Measurements from ENCODE around the gene RIPOR3. TPM values are rescaled to one million over a fixed set of nuclear protein-coding genes. Genes with fewer than 3 reads are reported as not detected.

The RIPOR3 gene
- polyA plus RNA-seq, 1 donor (not counting 4 experiments of a cell fraction or from before 2014, with no cell fraction given) = 0.10 TPM

DNA sequence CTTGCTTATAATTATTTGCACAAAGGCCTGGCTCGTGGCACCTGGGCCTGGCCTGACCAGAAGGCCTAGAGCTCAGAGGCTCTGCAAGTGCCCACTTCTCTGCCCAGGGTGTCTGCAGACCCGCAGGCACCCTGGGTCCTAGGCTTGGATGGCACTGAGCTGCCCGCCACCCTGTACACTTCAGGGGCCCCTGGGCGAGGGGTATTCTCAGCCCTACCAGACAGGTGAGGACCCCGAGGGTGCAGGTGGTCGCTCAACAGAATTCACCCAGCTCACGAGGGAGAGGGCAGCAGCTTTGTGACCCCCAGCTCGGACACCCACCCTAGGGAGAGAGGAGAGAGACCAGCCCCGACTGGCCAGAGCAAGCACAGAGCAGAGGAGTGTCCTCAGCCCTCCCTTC lies 83.9 kb downstream of the RIPOR3 start:
- no peaks in the 10 kb centered on the region for H3K9me3 ChIP-seq (ENCODE audit: control insufficient read depth, low read depth, low read length)
- TF ChIP-seq EZH2 (IDR thresholded peaks at IDR 0.05; ENCODE audit: low read length) = no peak
- TF ChIP-seq, protein P1, sequence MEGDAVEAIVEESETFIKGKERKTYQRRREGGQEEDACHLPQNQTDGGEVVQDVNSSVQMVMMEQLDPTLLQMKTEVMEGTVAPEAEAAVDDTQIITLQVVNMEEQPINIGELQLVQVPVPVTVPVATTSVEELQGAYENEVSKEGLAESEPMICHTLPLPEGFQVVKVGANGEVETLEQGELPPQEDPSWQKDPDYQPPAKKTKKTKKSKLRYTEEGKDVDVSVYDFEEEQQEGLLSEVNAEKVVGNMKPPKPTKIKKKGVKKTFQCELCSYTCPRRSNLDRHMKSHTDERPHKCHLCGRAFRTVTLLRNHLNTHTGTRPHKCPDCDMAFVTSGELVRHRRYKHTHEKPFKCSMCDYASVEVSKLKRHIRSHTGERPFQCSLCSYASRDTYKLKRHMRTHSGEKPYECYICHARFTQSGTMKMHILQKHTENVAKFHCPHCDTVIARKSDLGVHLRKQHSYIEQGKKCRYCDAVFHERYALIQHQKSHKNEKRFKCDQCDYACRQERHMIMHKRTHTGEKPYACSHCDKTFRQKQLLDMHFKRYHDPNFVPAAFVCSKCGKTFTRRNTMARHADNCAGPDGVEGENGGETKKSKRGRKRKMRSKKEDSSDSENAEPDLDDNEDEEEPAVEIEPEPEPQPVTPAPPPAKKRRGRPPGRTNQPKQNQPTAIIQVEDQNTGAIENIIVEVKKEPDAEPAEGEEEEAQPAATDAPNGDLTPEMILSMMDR (optimal IDR thresholded peaks at IDR 0.05 in 1 of 3, IDR thresholded peaks at IDR 0.05 in 1 of 3, conservative IDR thresholded peaks at IDR 0.05 in 1 of 3; ENCODE audit: extremely low read depth in 1 of 3, insufficient read depth in 2 of 3, low read length in 3 of 3) = no peak
- no peaks in the 10 kb centered on the region for H3K9me1 ChIP-seq (ENCODE audit: control insufficient read depth, extremely low read depth, insufficient read depth, low read length)
- H3K79me2 ChIP-seq (ENCODE audit: control insufficient read depth, insufficient read depth, low read length) = no peaks in the 10 kb centered on the region
- no peak overlapping the region for H3K9ac ChIP-seq (ENCODE audit: control insufficient read depth, extremely low read depth, insufficient read depth, low read length)
- H3K4me2 ChIP-seq (ENCODE audit: control insufficient read depth, extremely low read depth, insufficient read depth, low read depth, low read length) = no peak overlapping the region
- H4K20me1 ChIP-seq (ENCODE audit: control insufficient read depth, extremely low read depth, insufficient read depth, low read length) = no peaks in the 10 kb centered on the region
- DNase-seq (ENCODE audit: low read depth, low spot score) (no peak), FAIRE-seq (no peak)
- dilution Hi-C loops (cut with MboI; ENCODE audit: extremely low pct_ligation_motif_present, low sequenced_read_pairs) = no loop called here
- H3K27ac ChIP-seq (ENCODE audit: control insufficient read depth, insufficient read depth, low read length) = no peak overlapping the region
- no peak overlapping the region for H2AFZ ChIP-seq (ENCODE audit: control insufficient read depth, low read length)
- no peaks in the 10 kb centered on the region for H3K36me3 ChIP-seq (ENCODE audit: control insufficient read depth in 2 of 2, extremely low read depth in 1 of 2, insufficient read depth in 2 of 2, low read length in 2 of 2)
- H3K4me1 ChIP-seq (ENCODE audit: control insufficient read depth, extremely low read depth, insufficient read depth, low read length) = no peaks in the 10 kb centered on the region
- no peak overlapping the region for H3K4me3 ChIP-seq (ENCODE audit: control insufficient read depth in 2 of 3, extremely low read depth in 1 of 3, insufficient read depth in 2 of 3, low read depth in 1 of 3, low read length in 3 of 3)
- H3K27me3 ChIP-seq (ENCODE audit: control insufficient read depth, extremely low read depth, insufficient read depth, low read length) = no peaks in the 10 kb centered on the region

DNA sequence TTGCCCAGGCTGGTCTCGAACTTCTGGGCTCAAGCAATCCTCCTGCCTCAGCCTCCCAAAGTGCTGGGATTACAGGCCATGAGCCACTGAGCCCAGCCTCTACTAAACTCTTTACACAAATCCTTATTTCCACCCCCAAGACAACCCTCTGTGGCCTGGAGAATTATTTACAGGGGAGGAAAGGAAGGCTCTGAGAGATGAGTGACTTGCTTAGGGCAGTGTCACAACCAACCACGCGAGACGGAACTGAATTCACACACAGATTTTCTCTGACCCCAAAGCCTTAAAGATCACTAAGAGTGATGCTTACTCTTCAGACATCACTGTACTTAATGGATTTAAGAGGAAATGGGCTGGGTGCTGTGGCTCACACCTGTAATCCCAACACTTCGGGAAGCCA lies 86.2 kb downstream of the RIPOR3 start:
- Histone ChIP-seq H3K27me3 (ENCODE audit: control insufficient read depth, extremely low read depth, insufficient read depth, low read length) (no peaks in the 10 kb centered on the region), H3K27ac (ENCODE audit: control insufficient read depth, insufficient read depth, low read length) (no peak overlapping the region), H3K4me2 (ENCODE audit: control insufficient read depth, extremely low read depth, insufficient read depth, low read depth, low read length) (no peak overlapping the region), H3K36me3 (ENCODE audit: control insufficient read depth in 2 of 2, extremely low read depth in 1 of 2, insufficient read depth in 2 of 2, low read length in 2 of 2) (no peaks in the 10 kb centered on the region), H4K20me1 (ENCODE audit: control insufficient read depth, extremely low read depth, insufficient read depth, low read length) (no peaks in the 10 kb centered on the region), H3K9me3 (ENCODE audit: control insufficient read depth, low read depth, low read length) (no peaks in the 10 kb centered on the region), H2AFZ (ENCODE audit: control insufficient read depth, low read length) (no peak overlapping the region), H3K9ac (ENCODE audit: control insufficient read depth, extremely low read depth, insufficient read depth, low read length) (no peak overlapping the region), H3K4me3 (ENCODE audit: control insufficient read depth in 2 of 3, extremely low read depth in 1 of 3, insufficient read depth in 2 of 3, low read depth in 1 of 3, low read length in 3 of 3) (no peak overlapping the region), H3K4me1 (ENCODE audit: control insufficient read depth, extremely low read depth, insufficient read depth, low read length) (no peaks in the 10 kb centered on the region), H3K9me1 (ENCODE audit: control insufficient read depth, extremely low read depth, insufficient read depth, low read length) (no peaks in the 10 kb centered on the region), H3K79me2 (ENCODE audit: control insufficient read depth, insufficient read depth, low read length) (no peaks in the 10 kb centered on the region)
- dilution Hi-C loops (cut with MboI; ENCODE audit: extremely low pct_ligation_motif_present, low sequenced_read_pairs) = no loop called here
- DNase-seq (ENCODE audit: low read depth, low spot score) (no peak), FAIRE-seq (no peak)
- TF ChIP-seq, protein P1 (optimal IDR thresholded peaks at IDR 0.05 in 1 of 3, IDR thresholded peaks at IDR 0.05 in 1 of 3, conservative IDR thresholded peaks at IDR 0.05 in 1 of 3; ENCODE audit: extremely low read depth in 1 of 3, insufficient read depth in 2 of 3, low read length in 3 of 3) = no peak
- TF ChIP-seq EZH2 (IDR thresholded peaks at IDR 0.05; ENCODE audit: low read length) = no peak
